PC-9 (cell line): ENCODE results near the gene ITGA6.

Experiments used
- CTCF ChIP-seq: fragments of 200-600 bp; sonication (generic); conservative IDR thresholded peaks from 2 replicates; pipeline ENCODE4 v1.6.1; 2017; ENCODE audit warnings: mixed run types, antibody characterized with exemption, mild to moderate bottlenecking, moderate library complexity
- EZH2 ChIP-seq: fragments of 200-600 bp; sonication (generic); IDR thresholded peaks from 2 replicates; pipeline ENCODE4 v1.8.0; 2017; ENCODE audit warnings: antibody characterized with exemption, low read depth

- no peak for TF ChIP-seq CTCF
- TF ChIP-seq EZH2 = no peak
These were observed 113.0 kb downstream of the ITGA6 start for GRCh38 chr2:172540421-172540820.
